ENCODE data around the gene HSD17B7. TPM values are rescaled to one million over a fixed set of nuclear protein-coding genes. Genes with fewer than 3 reads are reported as not detected.
"Not testable (repeated sequence)": the region's sequence is repeated elsewhere in the genome, so short reads cannot be mapped to it uniquely, and the experiment has no call there.

Gene HSD17B7
- 10 to 100 TPM in 2 of 4 donors, 1 to 10 TPM in 2; 6.8 to 11.3 (median 9.7) TPM for total RNA-seq

DNA sequence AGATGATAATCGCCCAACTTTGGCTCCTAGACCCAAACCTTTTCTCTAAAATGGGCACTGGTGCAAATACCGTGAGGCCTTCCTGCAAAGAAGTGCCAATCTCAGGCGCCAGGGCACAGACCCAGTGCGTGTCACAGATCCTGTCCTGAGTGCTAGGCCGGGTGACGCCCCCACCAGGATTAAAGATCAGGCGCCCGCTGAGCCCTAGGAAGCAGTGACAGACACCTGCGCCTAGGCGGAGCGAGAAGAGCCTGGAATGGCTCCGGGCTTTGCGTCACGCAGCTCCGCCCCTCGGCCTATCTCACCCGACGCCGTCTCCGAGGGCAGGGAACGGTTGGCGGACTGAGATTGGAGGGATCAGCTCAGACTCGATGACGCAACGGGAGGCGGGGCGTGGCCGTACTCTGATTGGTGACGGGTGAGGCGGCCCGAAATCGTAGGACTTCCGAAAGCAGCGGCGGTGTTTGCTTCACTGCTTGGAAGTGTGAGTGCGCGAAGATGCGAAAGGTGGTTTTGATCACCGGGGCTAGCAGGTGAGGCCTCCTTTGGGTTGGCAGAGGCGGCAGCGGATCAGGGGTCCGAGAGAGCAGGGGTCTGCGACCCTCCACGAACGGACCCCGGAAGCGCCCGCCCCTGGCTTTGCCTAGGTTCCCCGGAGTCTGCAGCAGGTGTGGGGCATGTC lies at the start of gene HSD17B7:
Gene HSD17B7 (plus strand): TSS at position 400 of the 682 bp plus-strand sequence. CDS start 99 bp downstream, at position 499.
- H3K9me3 ChIP-seq, H3K27me3 ChIP-seq, H3K4me1 ChIP-seq, H3K36me3 ChIP-seq: not testable (repeated sequence)
- Histone ChIP-seq H3K27ac (peak within 1 kb of the TSS; percentile 87 to 92 (median 90)), H3K4me3 (peak within 1 kb of the TSS; percentile 51 to 79)
- TF ChIP-seq POLR2AphosphoS5 (IDR thresholded peaks at IDR 0.05) (peak; percentile 43), POLR2A (IDR thresholded peaks at IDR 0.05) (peak; percentile 34 to 39)
- TF ChIP-seq, protein P1, sequence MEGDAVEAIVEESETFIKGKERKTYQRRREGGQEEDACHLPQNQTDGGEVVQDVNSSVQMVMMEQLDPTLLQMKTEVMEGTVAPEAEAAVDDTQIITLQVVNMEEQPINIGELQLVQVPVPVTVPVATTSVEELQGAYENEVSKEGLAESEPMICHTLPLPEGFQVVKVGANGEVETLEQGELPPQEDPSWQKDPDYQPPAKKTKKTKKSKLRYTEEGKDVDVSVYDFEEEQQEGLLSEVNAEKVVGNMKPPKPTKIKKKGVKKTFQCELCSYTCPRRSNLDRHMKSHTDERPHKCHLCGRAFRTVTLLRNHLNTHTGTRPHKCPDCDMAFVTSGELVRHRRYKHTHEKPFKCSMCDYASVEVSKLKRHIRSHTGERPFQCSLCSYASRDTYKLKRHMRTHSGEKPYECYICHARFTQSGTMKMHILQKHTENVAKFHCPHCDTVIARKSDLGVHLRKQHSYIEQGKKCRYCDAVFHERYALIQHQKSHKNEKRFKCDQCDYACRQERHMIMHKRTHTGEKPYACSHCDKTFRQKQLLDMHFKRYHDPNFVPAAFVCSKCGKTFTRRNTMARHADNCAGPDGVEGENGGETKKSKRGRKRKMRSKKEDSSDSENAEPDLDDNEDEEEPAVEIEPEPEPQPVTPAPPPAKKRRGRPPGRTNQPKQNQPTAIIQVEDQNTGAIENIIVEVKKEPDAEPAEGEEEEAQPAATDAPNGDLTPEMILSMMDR (IDR thresholded peaks at IDR 0.05), result peak in 2 of 4 experiments; percentile 34 to 47
- peak; percentile 98 for ATAC-seq
- WGBS, 2 donors (ENCODE audit: low coverage in 1 of 2), result 0 to 6% methylated on average over 3 to 7 of the region's 49 CpGs

GRCh38 chr1:162740755-162741154 lies 49.7 kb upstream of the HSD17B7 start:
- no peaks in the 10 kb centered on the region for H3K9me3 ChIP-seq
- H3K4me1 ChIP-seq, result peaks cover 0 to 19% (median 3%) of the 10 kb centered on the region in 3 donors
- H3K27me3 ChIP-seq, result no peaks in the 10 kb centered on the region
- no peak overlapping the region for H3K4me3 ChIP-seq
- ATAC-seq, result no peak
- peaks cover 0 to 16% of the 10 kb centered on the region in 2 donors for H3K36me3 ChIP-seq
- WGBS, 2 donors (ENCODE audit: low coverage in 1 of 2), result 70 to 78% methylated on average over 4 of the region's 4 CpGs
- TF ChIP-seq EP300 (IDR thresholded peaks at IDR 0.05), result no peak
- TF ChIP-seq, protein P1 (IDR thresholded peaks at IDR 0.05), result no peak
- no peak for TF ChIP-seq POLR2A (IDR thresholded peaks at IDR 0.05)
- no peak for TF ChIP-seq POLR2AphosphoS5 (IDR thresholded peaks at IDR 0.05)
- no peak overlapping the region for H3K27ac ChIP-seq

- Histone ChIP-seq H3K36me3 (peaks cover 0 to 24% of the 10 kb centered on the region in 2 donors), H3K4me3 (no peak overlapping the region), H3K9me3 (no peaks in the 10 kb centered on the region), H3K4me1 (peaks cover 0 to 11% (median 0%) of the 10 kb centered on the region in 3 donors), H3K27me3 (no peaks in the 10 kb centered on the region), H3K27ac (no peak overlapping the region)
- TF ChIP-seq POLR2AphosphoS5 (IDR thresholded peaks at IDR 0.05) (no peak), EP300 (IDR thresholded peaks at IDR 0.05) (no peak), POLR2A (IDR thresholded peaks at IDR 0.05) (no peak)
- TF ChIP-seq, protein P1 (IDR thresholded peaks at IDR 0.05), result no peak
- ATAC-seq, result no peak
- WGBS, 2 donors (ENCODE audit: low coverage in 1 of 2), result 88 to 92% methylated on average over 2 of the region's 2 CpGs
Observed at GRCh38 chr1:162741574-162741973, 48.9 kb upstream of the HSD17B7 start.

DNA sequence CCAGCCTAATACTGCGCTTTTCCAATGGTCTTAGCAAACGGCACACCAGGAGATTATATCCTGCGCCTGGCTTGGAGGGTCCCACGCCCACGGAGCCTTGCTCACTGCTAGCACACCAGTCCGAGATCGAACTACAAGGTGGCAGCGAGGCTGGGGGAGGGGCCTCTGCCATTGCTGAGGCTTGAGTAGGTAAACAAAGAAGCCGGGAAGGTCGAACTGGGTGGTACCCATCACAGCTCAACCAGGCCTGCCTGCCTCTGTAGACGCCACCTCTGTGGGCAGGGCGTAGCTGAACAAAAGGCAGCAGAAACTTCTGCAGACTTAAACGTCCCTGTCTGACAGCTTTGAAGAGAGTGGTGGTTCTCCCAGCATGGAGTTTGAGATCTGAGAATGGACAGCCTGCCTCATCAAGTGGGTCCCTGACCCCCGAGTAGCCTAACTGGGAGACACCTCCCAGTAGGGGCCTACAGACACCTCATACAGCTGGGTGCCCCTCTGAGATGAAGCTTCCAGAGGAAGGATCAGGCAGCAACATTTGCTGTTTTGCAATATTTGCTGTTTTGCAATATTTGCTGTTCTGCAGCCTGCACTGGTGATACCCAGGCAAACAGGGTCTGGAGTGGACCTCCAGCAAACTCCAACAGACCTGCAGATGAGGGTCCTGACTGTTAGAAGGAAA lies 44.1 kb upstream of the HSD17B7 start:
- H3K4me3 ChIP-seq, ATAC-seq, H3K27me3 ChIP-seq, H3K27ac ChIP-seq, H3K9me3 ChIP-seq, H3K4me1 ChIP-seq: not testable (repeated sequence)
- H3K36me3 ChIP-seq, result peaks cover 0 to 25% of the 10 kb centered on the region in 2 donors
- WGBS, 2 donors (ENCODE audit: low coverage in 1 of 2), result 96 to 100% methylated on average over 2 to 5 of the region's 14 CpGs

GRCh38 chr1:162753001-162753658 lies 37.4 kb upstream of the HSD17B7 start:
- WGBS, 2 donors (ENCODE audit: low coverage in 1 of 2), result 83 to 100% methylated on average over 1 of the region's 1 CpG
- TF ChIP-seq, protein P1 (IDR thresholded peaks at IDR 0.05), result peak in 1 of 4 experiments; percentile 14
- no peak for TF ChIP-seq POLR2A (IDR thresholded peaks at IDR 0.05)
- TF ChIP-seq EP300 (IDR thresholded peaks at IDR 0.05), result no peak
- no peak for ATAC-seq
- no peaks in the 10 kb centered on the region for H3K27me3 ChIP-seq
- no peak overlapping the region for H3K4me3 ChIP-seq
- H3K9me3 ChIP-seq, result no peaks in the 10 kb centered on the region
- H3K4me1 ChIP-seq, result peaks cover 0 to 16% (median 2%) of the 10 kb centered on the region in 3 donors
- peak overlapping the region in 1 of 4 donors; percentile 38 for H3K27ac ChIP-seq
- H3K36me3 ChIP-seq, result peaks cover 0 to 39% of the 10 kb centered on the region in 2 donors

Data from gastroesophageal sphincter (tissue), 4 donors.